Progenitor cell of endocrine pancreas (in vitro differentiated cells): ENCODE data around the gene ATG13. TPM values are rescaled to one million over a fixed set of nuclear protein-coding genes. Genes with fewer than 3 reads are reported as not detected.

Source experiments
- DNase-seq: peaks from one replicate; pipeline ENCODE4 v3.0.0; 2021; ENCODE audit warnings: low spot score; ENCODE audit not compliant: unreplicated experiment
- H3K27ac Mint-ChIP-seq: 2 replicates; pipeline ENCODE4 v1.8.0; 2021; ENCODE audit warnings: mild to moderate bottlenecking, moderate library complexity, mixed read lengths
- H3K27me3 Mint-ChIP-seq: 2 replicates; pipeline ENCODE4 v1.8.0; 2021; ENCODE audit warnings: mixed read lengths
- H3K36me3 Mint-ChIP-seq: 2 replicates; pipeline ENCODE4 v1.8.0; 2022; ENCODE audit warnings: mixed read lengths; ENCODE audit not compliant: insufficient read depth
- H3K4me1 Mint-ChIP-seq: 2 replicates; pipeline ENCODE4 v1.8.0; 2021; ENCODE audit warnings: low read depth, mixed read lengths
- H3K4me3 Mint-ChIP-seq: 2 replicates; pipeline ENCODE4 v1.8.0; 2021; ENCODE audit warnings: low read depth, mild to moderate bottlenecking, moderate library complexity, mixed read lengths
- H3K9me3 Mint-ChIP-seq: 2 replicates; pipeline ENCODE4 v1.8.0; 2021; ENCODE audit warnings: low read depth, mixed read lengths
- total RNA-seq: library from RNA; stranded (reverse); gene quantifications from 2 replicates; pipeline ENCODE4 v1.2.1, GENCODE V29; 2021
- TF ChIP-seq, protein P1 (sequence below): fragments of 200-600 bp; sonication (generic); IDR thresholded peaks from one replicate; pipeline ENCODE4 v1.5.0; 2021; ENCODE audit warnings: antibody characterized with exemption, mild to moderate bottlenecking; ENCODE audit not compliant: unreplicated experiment

Gene ATG13
- total RNA-seq, 1 donor from 2014 or later: 69.8 TPM

GRCh38 chr11:46640036-46640788, 22.9 kb downstream of the ATG13 start:
- Mint-ChIP-seq H3K27me3 (no peaks in the 10 kb centered on the region), H3K4me3 (no peak overlapping the region), H3K36me3 (peaks cover 17% of the 10 kb centered on the region), H3K4me1 (no peaks in the 10 kb centered on the region), H3K27ac (no peak overlapping the region), H3K9me3 (no peaks in the 10 kb centered on the region)
- no peak for DNase-seq
- TF ChIP-seq, protein P1, sequence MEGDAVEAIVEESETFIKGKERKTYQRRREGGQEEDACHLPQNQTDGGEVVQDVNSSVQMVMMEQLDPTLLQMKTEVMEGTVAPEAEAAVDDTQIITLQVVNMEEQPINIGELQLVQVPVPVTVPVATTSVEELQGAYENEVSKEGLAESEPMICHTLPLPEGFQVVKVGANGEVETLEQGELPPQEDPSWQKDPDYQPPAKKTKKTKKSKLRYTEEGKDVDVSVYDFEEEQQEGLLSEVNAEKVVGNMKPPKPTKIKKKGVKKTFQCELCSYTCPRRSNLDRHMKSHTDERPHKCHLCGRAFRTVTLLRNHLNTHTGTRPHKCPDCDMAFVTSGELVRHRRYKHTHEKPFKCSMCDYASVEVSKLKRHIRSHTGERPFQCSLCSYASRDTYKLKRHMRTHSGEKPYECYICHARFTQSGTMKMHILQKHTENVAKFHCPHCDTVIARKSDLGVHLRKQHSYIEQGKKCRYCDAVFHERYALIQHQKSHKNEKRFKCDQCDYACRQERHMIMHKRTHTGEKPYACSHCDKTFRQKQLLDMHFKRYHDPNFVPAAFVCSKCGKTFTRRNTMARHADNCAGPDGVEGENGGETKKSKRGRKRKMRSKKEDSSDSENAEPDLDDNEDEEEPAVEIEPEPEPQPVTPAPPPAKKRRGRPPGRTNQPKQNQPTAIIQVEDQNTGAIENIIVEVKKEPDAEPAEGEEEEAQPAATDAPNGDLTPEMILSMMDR: no peak

GRCh38 chr11:46641639-46642038, 24.3 kb downstream of the ATG13 start:
- H3K27ac Mint-ChIP-seq: peak overlapping the region; percentile 68
- H3K9me3 Mint-ChIP-seq: no peaks in the 10 kb centered on the region
- peaks cover 15% of the 10 kb centered on the region for H3K36me3 Mint-ChIP-seq
- no peak overlapping the region for H3K4me3 Mint-ChIP-seq
- DNase-seq: no peak
- no peaks in the 10 kb centered on the region for H3K4me1 Mint-ChIP-seq
- H3K27me3 Mint-ChIP-seq: no peaks in the 10 kb centered on the region
- TF ChIP-seq, protein P1: no peak

DNA sequence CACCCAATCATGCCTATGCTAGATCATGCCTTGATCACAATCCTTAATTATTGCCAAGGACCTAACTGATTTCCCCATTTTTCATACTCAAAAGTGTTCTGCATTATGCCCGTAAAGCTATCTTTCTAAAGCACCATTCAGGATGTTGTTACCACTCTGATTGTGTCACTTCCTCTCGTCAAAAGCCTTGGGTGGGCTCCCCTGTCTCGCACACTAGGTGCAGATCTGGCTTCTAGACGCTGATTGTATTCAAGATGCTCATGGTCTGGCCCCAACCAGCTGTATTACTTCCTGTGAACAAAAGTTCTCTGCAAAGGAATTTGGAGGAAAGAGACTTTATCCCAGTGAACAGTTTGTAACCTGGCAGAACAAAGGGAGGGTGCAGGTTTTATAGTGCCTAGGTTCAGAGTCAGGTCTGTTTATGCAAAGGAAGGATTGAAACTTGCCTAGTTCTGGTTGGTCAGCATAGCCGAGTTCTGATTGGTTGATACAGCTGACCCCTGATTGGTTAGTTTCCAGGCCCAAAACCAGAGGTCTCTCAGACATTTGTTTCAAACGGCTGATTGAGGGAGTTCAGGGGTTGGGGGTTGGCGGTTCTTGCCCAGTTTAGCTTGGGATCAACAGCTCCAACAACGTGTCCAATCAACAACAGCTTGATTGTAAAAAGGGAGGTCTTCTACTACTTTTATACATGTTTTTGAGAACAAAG, 25.4 kb downstream of the ATG13 start:
- H3K4me1 Mint-ChIP-seq: no peaks in the 10 kb centered on the region
- no peak overlapping the region for H3K27ac Mint-ChIP-seq
- DNase-seq: no peak
- H3K9me3 Mint-ChIP-seq: no peaks in the 10 kb centered on the region
- H3K27me3 Mint-ChIP-seq: no peaks in the 10 kb centered on the region
- no peak overlapping the region for H3K4me3 Mint-ChIP-seq
- TF ChIP-seq, protein P1: no peak
- H3K36me3 Mint-ChIP-seq: peaks cover 15% of the 10 kb centered on the region

GRCh38 chr11:46643531-46643930, 26.2 kb downstream of the ATG13 start:
- Mint-ChIP-seq H3K9me3 (no peaks in the 10 kb centered on the region), H3K27me3 (no peaks in the 10 kb centered on the region), H3K27ac (no peak overlapping the region), H3K4me1 (no peaks in the 10 kb centered on the region), H3K4me3 (no peak overlapping the region), H3K36me3 (peaks cover 12% of the 10 kb centered on the region)
- DNase-seq: no peak
- TF ChIP-seq, protein P1: no peak

- H3K4me3 Mint-ChIP-seq: no peak overlapping the region
- H3K36me3 Mint-ChIP-seq: peaks cover 12% of the 10 kb centered on the region
- DNase-seq: no peak
- H3K27ac Mint-ChIP-seq: no peak overlapping the region
- H3K27me3 Mint-ChIP-seq: no peaks in the 10 kb centered on the region
- TF ChIP-seq, protein P1: no peak
- no peaks in the 10 kb centered on the region for H3K9me3 Mint-ChIP-seq
- H3K4me1 Mint-ChIP-seq: no peaks in the 10 kb centered on the region
These were observed 26.6 kb downstream of the ATG13 start for GRCh38 chr11:46643986-46644385.
